Lower lobe of right lung (tissue), 2 donors: ENCODE measurements around the gene ATP7A. TPM values are rescaled to one million over a fixed set of nuclear protein-coding genes. Genes with fewer than 3 reads are reported as not detected.

Experiments
- ATAC-seq, 2 donors: fragments of 200-7000 bp; cut with Tn5 transposase; one replicate each; pipeline ENCODE4 v1.9.1; 2020 to 2022; ENCODE audit warnings: mild to moderate bottlenecking in 2 of 2, moderate library complexity in 2 of 2
- DNase-seq: peaks from one replicate; pipeline ENCODE4 v3.0.0-alpha.2; 2020
- H3K27ac ChIP-seq: fragments of 200-600 bp; one replicate; pipeline ENCODE4 v1.8.0; 2022
- H3K27me3 ChIP-seq: fragments of 200-600 bp; one replicate; pipeline ENCODE4 v1.8.0; 2022; ENCODE audit warnings: low read depth
- H3K36me3 ChIP-seq: fragments of 200-600 bp; one replicate; pipeline ENCODE4 v1.8.0; 2022; ENCODE audit warnings: mild to moderate bottlenecking
- H3K4me1 ChIP-seq: fragments of 200-600 bp; one replicate; pipeline ENCODE4 v1.8.0; 2022
- H3K4me3 ChIP-seq: fragments of 200-600 bp; one replicate; pipeline ENCODE4 v1.8.0; 2022; ENCODE audit warnings: mild to moderate bottlenecking
- H3K9me3 ChIP-seq: fragments of 200-600 bp; one replicate; pipeline ENCODE4 v1.8.0; 2022
- intact Hi-C: fragments of 100-400 bp; cut with DNase I; formaldehyde crosslinking; loops from one replicate; pipeline ENCODE4 v1.11.0; 2022
- total RNA-seq: library from RNA; stranded (reverse); fragmentation: NEBNext Ultra II Directional; extraction: Animal tissue kit (Norgen Biotek cat#: 25700); gene quantifications from one replicate; pipeline ENCODE4 v1.2.1, GENCODE V29; 2021
- TF ChIP-seq, protein P1 (sequence below): fragments of 200-600 bp; IDR thresholded peaks from one replicate; pipeline ENCODE4 v1.8.0; 2022; ENCODE audit warnings: antibody characterized with exemption, mild to moderate bottlenecking
- donor health status: DM: no; HTN: yes; CAD: no; lungs with severe emphysema.

Gene ATP7A
- total RNA-seq, 1 donor from 2014 or later: 17.8 TPM

DNA sequence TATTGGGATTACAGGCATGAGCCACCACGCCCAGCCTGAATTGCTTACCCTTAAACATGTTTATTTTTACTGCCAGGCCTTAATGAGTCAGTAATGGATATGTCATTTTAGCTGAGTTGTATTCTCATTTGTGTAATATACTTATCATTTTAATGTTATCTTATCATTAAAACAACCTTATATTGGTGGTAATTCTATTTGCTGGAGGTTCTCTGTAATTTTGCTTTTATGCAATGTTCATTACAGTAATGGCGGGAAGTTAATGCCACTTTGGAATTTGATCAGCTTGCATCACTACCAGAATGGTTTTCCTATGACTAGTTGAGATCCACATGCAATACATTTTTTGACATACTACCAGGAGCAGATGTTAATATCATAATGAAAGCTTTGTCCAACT, 65.3 kb downstream of the ATP7A start:
- no peaks in the 10 kb centered on the region for H3K9me3 ChIP-seq
- no peak overlapping the region for H3K27ac ChIP-seq
- H3K36me3 ChIP-seq: no peaks in the 10 kb centered on the region
- no peak overlapping the region for H3K4me3 ChIP-seq
- no peaks in the 10 kb centered on the region for H3K4me1 ChIP-seq
- DNase-seq: no peak
- TF ChIP-seq, protein P1, sequence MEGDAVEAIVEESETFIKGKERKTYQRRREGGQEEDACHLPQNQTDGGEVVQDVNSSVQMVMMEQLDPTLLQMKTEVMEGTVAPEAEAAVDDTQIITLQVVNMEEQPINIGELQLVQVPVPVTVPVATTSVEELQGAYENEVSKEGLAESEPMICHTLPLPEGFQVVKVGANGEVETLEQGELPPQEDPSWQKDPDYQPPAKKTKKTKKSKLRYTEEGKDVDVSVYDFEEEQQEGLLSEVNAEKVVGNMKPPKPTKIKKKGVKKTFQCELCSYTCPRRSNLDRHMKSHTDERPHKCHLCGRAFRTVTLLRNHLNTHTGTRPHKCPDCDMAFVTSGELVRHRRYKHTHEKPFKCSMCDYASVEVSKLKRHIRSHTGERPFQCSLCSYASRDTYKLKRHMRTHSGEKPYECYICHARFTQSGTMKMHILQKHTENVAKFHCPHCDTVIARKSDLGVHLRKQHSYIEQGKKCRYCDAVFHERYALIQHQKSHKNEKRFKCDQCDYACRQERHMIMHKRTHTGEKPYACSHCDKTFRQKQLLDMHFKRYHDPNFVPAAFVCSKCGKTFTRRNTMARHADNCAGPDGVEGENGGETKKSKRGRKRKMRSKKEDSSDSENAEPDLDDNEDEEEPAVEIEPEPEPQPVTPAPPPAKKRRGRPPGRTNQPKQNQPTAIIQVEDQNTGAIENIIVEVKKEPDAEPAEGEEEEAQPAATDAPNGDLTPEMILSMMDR: no peak
- H3K27me3 ChIP-seq: no peaks in the 10 kb centered on the region
- no peak for ATAC-seq
- intact Hi-C loops: no loop called here

DNA sequence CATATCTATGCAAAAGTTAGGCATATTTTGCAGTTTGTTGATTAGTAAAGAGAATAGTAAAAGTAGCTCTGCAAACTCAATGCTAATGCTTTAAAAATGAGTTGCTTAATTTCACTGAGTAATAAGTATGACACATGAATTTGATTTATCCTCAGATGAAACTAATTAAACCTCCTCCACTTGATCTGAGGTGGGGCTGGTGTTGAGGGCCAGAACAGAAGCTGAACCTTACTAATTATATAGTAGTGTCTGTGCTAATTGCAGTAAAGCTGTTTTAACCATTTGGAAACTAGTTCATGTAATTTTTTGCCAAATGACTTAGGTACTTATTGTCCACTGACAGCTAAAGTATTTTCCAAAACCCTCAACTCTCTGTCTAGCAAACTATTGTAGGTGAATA, 66.6 kb downstream of the ATP7A start:
- no peaks in the 10 kb centered on the region for H3K27me3 ChIP-seq
- DNase-seq (no peak), ATAC-seq (no peak)
- intact Hi-C loops: no loop called here
- H3K4me1 ChIP-seq: no peaks in the 10 kb centered on the region
- no peak overlapping the region for H3K27ac ChIP-seq
- TF ChIP-seq, protein P1: no peak
- no peak overlapping the region for H3K4me3 ChIP-seq
- no peaks in the 10 kb centered on the region for H3K36me3 ChIP-seq
- H3K9me3 ChIP-seq: no peaks in the 10 kb centered on the region

DNA sequence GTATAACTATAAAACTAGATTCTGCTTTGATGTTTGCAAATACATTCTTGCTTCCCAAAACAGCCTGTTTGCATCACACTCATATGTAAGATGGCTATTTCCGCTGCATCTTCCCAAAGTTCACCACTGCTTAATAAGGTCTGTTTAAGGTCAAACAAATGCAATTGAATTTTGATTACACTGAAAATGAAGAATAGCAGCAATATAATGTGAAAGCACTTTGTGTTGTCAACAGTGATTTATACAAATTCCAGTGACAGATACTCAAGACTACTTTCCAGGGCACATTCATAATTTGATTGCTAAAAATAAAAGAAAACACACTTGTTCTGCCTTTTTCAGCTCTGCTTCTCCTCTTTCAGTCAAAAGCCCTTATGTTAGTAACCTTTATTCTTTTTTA, 67.0 kb downstream of the ATP7A start:
- H3K27me3 ChIP-seq: no peaks in the 10 kb centered on the region
- H3K4me3 ChIP-seq: no peak overlapping the region
- ATAC-seq: no peak
- H3K36me3 ChIP-seq: no peaks in the 10 kb centered on the region
- no peak overlapping the region for H3K27ac ChIP-seq
- no peaks in the 10 kb centered on the region for H3K4me1 ChIP-seq
- no peak for DNase-seq
- no peaks in the 10 kb centered on the region for H3K9me3 ChIP-seq
- intact Hi-C loops: no loop called here
- TF ChIP-seq, protein P1: no peak

DNA sequence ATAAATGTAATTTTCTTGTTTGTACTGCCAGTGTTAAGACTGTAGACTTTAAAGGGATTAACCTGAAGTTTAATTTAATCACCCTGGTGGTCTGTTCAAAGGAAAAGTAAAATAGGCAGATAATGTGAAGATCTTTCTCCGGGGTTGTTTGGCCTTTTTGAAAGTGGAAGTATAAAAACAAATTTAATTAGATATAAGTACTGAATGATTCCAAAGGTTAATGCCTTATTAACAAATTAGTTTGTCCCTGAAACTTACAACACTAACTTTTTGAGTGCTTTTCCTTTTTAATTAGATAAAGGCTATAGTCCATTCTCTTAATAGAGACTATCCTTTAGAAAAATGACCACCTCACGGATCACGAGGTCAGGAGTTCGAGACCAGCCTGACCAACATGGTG, 69.4 kb downstream of the ATP7A start:
- H3K9me3 ChIP-seq: no peaks in the 10 kb centered on the region
- ATAC-seq (no peak), DNase-seq (no peak)
- H3K4me1 ChIP-seq: no peaks in the 10 kb centered on the region
- no peaks in the 10 kb centered on the region for H3K27me3 ChIP-seq
- TF ChIP-seq, protein P1: no peak
- intact Hi-C loops: no loop called here
- H3K27ac ChIP-seq: no peak overlapping the region
- H3K36me3 ChIP-seq: no peaks in the 10 kb centered on the region
- H3K4me3 ChIP-seq: no peak overlapping the region

DNA sequence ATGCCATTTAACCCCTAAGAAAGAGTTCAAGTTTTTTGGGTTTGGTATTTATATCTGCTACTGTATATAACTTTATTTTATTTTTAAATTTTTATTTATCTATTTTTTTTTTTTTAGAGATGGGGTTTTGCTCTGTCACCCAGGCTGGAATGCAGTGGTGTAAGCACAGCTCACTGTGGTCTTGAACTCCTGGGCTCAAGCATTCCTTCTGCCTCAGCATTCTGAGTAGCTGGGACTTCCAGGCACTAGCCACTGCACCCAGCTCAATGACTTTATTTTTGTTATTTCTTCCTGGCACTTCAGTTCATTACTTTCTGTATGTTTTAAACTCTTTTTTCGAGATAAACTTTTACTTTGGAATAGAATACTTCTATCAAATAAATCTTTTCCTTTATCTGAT, 101.4 kb downstream of the ATP7A start:
- H3K36me3 ChIP-seq: no peaks in the 10 kb centered on the region
- no peak overlapping the region for H3K4me3 ChIP-seq
- H3K9me3 ChIP-seq: no peaks in the 10 kb centered on the region
- ATAC-seq: no peak
- intact Hi-C loops: no loop called here
- TF ChIP-seq, protein P1: no peak
- no peak overlapping the region for H3K27ac ChIP-seq
- H3K27me3 ChIP-seq: no peaks in the 10 kb centered on the region
- no peaks in the 10 kb centered on the region for H3K4me1 ChIP-seq
- DNase-seq: no peak
